ENCODE results near the gene MAN1C1.

Gene MAN1C1

DNA sequence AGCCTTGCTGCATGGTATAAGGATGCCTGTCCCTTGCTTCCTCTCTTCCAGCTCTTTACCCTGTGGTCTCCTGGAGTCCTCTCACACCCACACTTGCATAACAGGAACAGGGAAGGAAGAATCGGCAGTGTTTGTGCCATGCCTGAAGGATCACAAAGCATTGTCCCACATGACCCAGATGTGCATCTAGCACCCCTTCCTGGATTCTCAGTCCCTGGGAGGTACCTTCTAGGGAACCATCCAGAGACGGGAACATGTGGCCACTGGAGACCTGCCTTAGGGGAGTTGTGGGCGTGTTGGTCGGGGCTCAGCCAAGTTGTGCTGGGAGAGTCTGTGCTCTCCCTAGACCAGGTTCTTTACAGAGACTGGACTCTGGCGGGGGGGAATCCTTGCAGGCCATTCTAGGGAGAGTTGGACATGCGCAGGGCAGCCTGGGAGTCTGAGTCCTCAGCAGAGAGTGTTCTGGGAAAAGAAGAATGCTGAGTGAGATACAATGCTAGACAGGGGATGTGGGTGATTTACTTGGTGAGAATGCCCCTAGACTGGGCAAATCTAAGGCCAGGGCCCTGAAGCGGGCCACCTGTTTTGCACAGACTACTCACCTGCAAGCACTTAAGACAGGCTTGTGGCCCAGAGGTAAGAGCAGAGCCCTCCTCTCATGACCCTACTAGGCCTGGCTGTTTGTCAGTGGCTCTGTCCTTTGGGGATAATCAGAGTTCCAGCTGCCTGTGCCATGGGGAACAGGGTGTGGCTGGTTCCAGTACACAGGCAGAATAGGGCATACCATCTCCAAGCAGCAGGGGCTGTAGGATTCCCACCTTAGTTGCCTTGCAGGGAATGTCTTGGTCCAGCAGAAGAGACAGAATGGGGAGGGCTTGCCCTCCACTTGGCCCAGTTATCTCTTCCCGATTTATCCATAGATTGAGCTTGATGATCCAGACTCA lies 89.8 kb downstream of the MAN1C1 start:
- Mint-ChIP-seq H3K27me3 (peaks cover 13% of the 10 kb centered on the region), H3K4me3 (no peak overlapping the region), H3K27ac (no peak overlapping the region), H3K4me1 (peaks cover 54% of the 10 kb centered on the region), H3K9me3 (no peaks in the 10 kb centered on the region), H3K36me3 (peaks cover 37% of the 10 kb centered on the region)
- CTCF ChIA-PET = interaction anchor here (1.6 kb wide), 1 partner anchor 14 kb away, joined by 4 read pairs; no protein-coding TSS in a partner anchor
- no peak for DNase-seq

DNA sequence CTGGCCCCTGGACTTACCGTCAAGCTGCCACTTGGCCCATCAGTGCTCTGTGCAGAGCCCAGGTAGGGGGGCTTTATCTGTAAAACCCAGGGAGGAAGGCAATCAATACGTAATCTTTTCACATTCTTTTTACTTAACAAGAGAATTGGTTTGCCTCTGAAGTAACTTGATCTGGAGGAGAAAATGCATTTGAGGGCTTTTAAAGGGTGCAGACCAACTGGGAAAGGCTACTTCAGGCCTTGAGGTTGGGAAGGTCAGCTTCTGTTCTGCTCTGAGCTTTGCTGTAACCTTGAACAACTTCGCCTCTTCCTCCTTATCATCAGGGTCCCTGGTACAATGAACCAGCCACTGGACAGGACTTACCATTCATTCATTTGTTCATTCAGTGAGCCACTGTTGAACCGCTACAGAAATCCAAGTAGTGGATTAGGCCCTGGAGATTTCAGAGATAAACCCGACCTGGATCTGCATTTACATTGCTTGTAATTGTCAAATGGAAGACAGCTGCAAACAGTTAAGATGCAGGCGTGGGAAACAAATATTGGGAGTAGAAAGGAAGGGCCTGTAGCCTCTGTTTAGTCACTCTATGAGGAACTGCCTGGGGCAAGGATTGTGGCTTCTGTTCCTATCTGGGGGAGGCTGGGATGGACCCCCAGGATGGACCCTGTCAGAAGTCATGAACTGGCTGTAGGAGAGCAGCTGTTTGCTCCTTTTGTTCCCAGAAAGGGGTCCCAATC lies 90.9 kb downstream of the MAN1C1 start:
- no peaks in the 10 kb centered on the region for H3K9me3 Mint-ChIP-seq
- peaks cover 64% of the 10 kb centered on the region for H3K4me1 Mint-ChIP-seq
- no peak overlapping the region for H3K27ac Mint-ChIP-seq
- CTCF ChIA-PET = no interaction called here
- H3K4me3 Mint-ChIP-seq = no peak overlapping the region
- no peak for DNase-seq
- peaks cover 9% of the 10 kb centered on the region for H3K27me3 Mint-ChIP-seq
- peaks cover 36% of the 10 kb centered on the region for H3K36me3 Mint-ChIP-seq

DNA sequence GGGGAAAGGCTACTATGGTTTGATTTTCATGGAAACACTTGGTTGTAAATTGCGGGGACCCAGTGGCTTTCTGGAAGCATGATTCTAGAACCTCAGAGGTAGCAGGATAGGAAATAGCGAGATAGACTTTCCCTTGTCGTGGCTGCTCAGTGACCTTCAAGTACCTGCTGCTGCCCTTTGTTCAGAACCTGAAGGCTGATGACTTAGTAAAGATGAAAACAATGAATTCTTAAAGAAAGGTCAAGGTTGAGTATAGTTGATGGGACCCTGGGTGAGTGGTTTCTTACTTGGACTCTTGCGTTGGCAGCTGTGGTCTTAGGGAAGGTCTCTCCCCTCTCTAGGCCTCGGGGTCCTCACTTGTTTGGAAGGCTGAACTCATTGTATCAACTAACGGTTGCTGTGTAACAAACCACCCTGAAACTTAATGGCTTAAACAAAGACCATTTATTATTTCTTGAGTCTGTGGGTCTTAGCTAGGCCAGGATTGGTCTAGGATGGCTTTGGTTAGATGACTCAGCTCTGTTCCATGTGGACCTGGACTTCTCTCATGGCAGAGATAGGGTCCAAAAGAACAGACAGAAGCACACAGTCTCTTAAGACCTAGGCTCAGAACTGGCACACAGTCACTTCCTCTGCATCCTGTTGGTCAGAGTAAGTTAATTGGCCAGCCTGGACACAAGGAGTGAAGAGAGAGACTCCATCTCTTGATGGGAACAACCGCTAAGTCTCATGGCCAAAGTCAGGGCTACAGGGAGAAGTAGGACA lies 94.2 kb downstream of the MAN1C1 start:
- Mint-ChIP-seq H3K9me3 (no peaks in the 10 kb centered on the region), H3K4me3 (no peak overlapping the region), H3K27me3 (peaks cover 3% of the 10 kb centered on the region), H3K36me3 (peaks cover 25% of the 10 kb centered on the region), H3K4me1 (peaks cover 46% of the 10 kb centered on the region), H3K27ac (no peak overlapping the region)
- CTCF ChIA-PET = interaction anchor here (1.2 kb wide), 1 partner anchor 14 kb away, joined by 3 read pairs; no protein-coding TSS in a partner anchor
- no peak for DNase-seq

DNA sequence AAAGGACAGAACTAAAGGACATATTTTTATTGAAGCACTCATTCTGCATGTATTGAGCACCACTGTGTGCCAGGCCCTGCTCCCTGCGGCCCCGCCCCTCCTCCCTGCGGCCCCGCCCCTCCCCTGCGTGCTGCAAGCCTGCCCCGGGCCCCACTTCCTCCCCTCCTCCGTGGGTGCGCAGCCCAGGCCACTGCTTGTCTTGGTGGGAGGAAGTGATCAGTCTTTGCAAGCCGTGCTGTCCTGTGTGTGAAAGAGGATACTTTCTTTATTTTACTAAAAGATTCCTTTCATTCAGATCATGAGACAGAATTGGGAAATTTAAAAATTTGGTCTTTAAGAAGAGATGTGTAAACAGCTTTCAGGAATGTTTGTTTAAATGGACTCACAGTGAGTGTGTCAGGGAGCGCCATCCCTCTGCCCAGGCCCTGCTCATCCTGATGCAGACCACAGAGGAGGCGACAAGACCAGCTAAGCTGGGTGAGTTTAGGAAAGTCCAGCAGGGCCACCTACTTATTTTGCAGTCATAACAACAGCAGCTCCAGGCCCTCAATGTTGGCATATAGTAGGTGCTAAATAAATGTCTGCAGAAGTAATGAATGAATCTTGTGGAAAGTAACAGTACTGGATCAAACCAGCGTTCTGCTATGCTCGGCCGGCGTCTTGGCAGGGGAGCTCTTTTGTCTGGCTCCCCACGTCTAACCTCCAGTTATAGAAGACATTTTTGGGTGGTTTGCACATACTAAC lies 95.1 kb downstream of the MAN1C1 start:
- H3K4me1 Mint-ChIP-seq = peaks cover 46% of the 10 kb centered on the region
- H3K9me3 Mint-ChIP-seq = no peaks in the 10 kb centered on the region
- peaks cover 26% of the 10 kb centered on the region for H3K36me3 Mint-ChIP-seq
- DNase-seq = peak; percentile 70
- H3K4me3 Mint-ChIP-seq = no peak overlapping the region
- CTCF ChIA-PET = interaction anchor here (1.2 kb wide), 1 partner anchor 13 kb away, joined by 3 read pairs; no protein-coding TSS in a partner anchor
- H3K27ac Mint-ChIP-seq = peak overlapping the region; percentile 70
- H3K27me3 Mint-ChIP-seq = peaks cover 4% of the 10 kb centered on the region

DNA sequence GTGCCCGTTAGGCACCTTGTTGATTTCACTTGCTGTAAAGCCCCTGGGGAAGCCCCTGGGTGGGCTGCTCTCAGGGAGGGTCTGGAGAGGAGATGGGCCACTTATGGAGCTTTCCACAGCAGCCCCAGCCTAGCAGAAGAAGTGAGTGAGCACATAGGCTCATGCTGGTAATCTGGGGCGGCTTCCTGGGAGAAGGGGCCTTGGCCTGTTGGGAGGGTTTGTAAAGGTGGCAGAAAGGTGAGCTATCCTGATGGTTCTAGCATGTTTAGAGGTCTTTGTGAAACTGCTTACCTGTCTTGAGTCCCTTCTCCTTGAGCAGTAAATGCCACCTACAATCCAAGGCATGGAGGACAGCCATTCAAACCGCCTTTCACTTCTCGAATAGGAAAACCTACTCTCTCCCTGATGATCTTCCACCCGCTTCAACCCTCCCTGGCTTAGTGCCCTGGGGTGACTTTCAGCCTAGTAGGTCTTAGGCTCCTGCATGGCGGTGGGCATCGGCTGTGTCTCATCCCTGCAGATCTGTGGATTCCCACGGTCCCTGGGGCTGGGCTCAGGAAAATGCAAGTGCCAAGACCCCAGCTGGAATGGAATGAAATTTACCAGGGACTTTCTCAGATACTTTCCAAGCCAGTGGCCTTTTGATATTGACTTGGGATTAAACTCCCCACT lies 95.8 kb downstream of the MAN1C1 start:
- Mint-ChIP-seq H3K36me3 (peaks cover 19% of the 10 kb centered on the region), H3K9me3 (no peaks in the 10 kb centered on the region), H3K4me1 (peaks cover 45% of the 10 kb centered on the region), H3K4me3 (no peak overlapping the region), H3K27me3 (peaks cover 4% of the 10 kb centered on the region), H3K27ac (no peak overlapping the region)
- CTCF ChIA-PET = no interaction called here
- DNase-seq = no peak

DNA sequence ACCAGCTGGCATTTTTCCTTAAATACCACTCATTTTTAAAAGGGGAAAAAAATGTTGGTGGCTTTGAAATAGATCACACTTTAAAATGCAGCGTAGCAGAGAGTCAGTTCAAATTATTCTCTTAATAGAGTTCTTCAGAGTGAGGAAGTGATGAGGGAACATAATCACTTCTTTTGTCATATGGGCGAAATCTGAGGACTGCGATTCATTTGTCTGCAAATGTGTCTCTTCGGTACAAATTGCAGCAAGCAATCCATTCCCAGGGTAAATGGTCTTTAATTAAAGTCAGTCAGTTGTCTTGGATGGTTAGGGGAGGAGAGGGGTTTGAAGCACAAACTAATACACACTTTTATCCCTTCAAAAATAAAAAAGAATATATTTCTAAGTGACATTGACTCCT lies 97.4 kb downstream of the MAN1C1 start:
- Mint-ChIP-seq H3K4me3 (no peak overlapping the region), H3K27me3 (peaks cover 4% of the 10 kb centered on the region), H3K27ac (no peak overlapping the region), H3K36me3 (peaks cover 21% of the 10 kb centered on the region), H3K4me1 (peaks cover 38% of the 10 kb centered on the region), H3K9me3 (peaks cover 6% of the 10 kb centered on the region)
- CTCF ChIA-PET = interaction anchor here (1.2 kb wide), 1 partner anchor 20 kb away, joined by 3 read pairs; no protein-coding TSS in a partner anchor
- DNase-seq = no peak

DNA sequence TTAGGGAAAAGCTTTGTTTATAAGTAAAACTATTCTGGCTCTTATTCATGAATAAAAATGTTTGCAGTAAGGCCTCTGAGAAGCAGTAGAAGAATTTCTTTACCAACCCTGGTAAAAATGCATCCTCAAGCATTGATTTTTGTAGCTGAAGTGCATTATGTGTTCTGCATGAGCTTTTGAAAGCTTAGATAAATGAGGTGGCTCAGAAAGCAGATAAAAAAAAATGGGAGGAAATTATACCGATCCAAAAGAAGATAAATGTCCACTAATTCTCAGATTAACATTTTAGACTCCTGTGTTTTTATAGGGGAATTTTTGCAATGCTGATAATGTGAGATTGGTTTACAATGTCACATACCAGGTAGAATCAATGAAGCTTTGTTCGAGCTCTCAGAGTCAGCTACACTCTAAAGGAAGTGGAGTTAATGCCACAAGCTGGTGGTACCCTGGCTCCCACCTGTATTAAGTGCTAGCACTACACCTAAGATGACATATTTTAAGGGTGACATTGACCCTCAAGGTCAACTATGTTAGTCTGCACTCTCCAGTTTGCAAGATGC lies 97.9 kb downstream of the MAN1C1 start:
- H3K9me3 Mint-ChIP-seq = peaks cover 6% of the 10 kb centered on the region
- no peak overlapping the region for H3K27ac Mint-ChIP-seq
- DNase-seq = no peak
- H3K4me3 Mint-ChIP-seq = no peak overlapping the region
- CTCF ChIA-PET = interaction anchor here (1.2 kb wide), 1 partner anchor 21 kb away, joined by 3 read pairs; no protein-coding TSS in a partner anchor
- H3K4me1 Mint-ChIP-seq = peaks cover 38% of the 10 kb centered on the region
- H3K27me3 Mint-ChIP-seq = peaks cover 4% of the 10 kb centered on the region
- peaks cover 21% of the 10 kb centered on the region for H3K36me3 Mint-ChIP-seq

DNA sequence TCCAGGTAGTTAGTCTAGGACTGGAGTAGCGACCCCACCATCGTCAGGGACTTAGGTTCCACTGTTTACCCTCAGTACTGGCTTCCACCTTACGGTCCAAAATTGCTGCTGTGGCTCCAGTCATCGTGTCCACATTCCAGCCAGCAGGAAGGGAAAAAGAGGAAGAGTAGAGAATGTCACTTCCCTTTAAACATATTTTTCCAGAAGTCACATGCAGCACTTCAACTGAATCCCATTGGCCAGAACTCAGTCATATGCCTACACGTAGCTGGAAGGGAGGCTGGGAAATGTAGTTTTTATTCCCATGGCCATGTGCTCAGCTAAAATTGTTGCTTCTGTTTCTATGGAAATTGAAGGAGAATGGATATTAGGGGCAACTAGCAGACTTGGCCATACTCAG lies 99.3 kb downstream of the MAN1C1 start:
- Mint-ChIP-seq H3K4me3 (no peak overlapping the region), H3K4me1 (peaks cover 28% of the 10 kb centered on the region), H3K27me3 (peaks cover 4% of the 10 kb centered on the region), H3K27ac (no peak overlapping the region), H3K9me3 (peaks cover 6% of the 10 kb centered on the region), H3K36me3 (peaks cover 18% of the 10 kb centered on the region)
- DNase-seq = no peak
- CTCF ChIA-PET = no interaction called here

DNA sequence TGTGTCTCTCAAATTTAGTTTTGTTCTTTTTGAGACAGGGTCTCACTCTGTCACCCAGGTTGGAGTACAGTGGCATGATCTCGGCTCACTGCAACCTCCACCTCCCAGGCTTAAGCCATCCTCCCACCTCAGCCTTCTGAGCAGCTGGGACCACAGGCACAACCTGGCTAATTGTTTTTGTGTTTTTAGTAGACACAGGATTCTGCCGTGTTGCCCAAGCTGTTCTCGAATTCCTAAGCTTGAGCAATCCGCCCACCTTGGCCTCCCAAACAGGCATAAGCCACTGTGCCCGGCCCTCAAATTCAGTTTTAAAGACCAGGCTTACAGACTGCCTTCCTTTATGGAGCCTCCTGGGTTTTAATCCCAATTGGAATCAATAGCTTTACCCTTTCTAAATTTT lies 99.7 kb downstream of the MAN1C1 start:
- CTCF ChIA-PET = no interaction called here
- H3K36me3 Mint-ChIP-seq = peaks cover 18% of the 10 kb centered on the region
- peaks cover 6% of the 10 kb centered on the region for H3K9me3 Mint-ChIP-seq
- no peak overlapping the region for H3K27ac Mint-ChIP-seq
- H3K4me3 Mint-ChIP-seq = no peak overlapping the region
- H3K27me3 Mint-ChIP-seq = peaks cover 4% of the 10 kb centered on the region
- no peak for DNase-seq
- peaks cover 23% of the 10 kb centered on the region for H3K4me1 Mint-ChIP-seq

DNA sequence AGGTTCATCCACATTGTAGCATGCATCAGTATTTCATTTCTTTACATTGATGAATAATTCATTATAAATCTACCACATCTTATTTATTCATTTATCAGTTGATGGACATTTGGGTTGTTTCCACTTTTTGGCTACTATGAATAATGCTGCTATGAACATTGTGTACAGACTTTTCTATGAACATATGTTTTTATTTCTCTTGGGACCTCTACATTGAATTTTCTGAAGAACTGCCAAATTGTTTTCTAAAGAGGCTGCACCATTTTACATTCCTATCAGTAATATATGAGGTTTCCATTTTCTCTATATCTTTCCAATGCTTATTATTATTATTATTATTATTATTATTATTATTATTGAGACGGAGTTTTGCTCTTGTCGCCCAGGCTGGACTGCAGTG lies 102.1 kb downstream of the MAN1C1 start:
- peaks cover 16% of the 10 kb centered on the region for H3K36me3 Mint-ChIP-seq
- CTCF ChIA-PET = no interaction called here
- H3K27me3 Mint-ChIP-seq = peaks cover 4% of the 10 kb centered on the region
- no peak for DNase-seq
- peaks cover 6% of the 10 kb centered on the region for H3K9me3 Mint-ChIP-seq
- H3K4me3 Mint-ChIP-seq = no peak overlapping the region
- no peak overlapping the region for H3K27ac Mint-ChIP-seq
- peaks cover 20% of the 10 kb centered on the region for H3K4me1 Mint-ChIP-seq

DNA sequence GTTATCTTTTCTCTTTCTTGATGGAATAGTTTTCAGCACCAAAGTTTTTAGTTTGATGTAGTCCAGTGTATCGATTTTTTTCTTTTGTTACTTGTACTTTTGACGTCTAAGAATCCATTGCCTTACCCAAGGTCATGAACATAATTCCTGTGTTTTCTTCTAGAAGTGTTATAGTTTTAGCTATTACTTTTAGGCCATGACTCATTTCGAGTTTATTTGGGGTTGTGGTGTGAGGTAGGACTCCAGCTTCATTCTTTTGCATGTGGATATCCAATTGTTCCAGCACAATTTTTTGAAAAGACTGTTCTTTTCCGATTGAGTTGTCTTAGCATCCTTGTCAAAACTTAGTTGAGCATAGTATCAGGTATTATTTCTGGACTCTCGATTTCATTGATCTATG lies 104.0 kb downstream of the MAN1C1 start:
- H3K4me1 Mint-ChIP-seq = peaks cover 13% of the 10 kb centered on the region

DNA sequence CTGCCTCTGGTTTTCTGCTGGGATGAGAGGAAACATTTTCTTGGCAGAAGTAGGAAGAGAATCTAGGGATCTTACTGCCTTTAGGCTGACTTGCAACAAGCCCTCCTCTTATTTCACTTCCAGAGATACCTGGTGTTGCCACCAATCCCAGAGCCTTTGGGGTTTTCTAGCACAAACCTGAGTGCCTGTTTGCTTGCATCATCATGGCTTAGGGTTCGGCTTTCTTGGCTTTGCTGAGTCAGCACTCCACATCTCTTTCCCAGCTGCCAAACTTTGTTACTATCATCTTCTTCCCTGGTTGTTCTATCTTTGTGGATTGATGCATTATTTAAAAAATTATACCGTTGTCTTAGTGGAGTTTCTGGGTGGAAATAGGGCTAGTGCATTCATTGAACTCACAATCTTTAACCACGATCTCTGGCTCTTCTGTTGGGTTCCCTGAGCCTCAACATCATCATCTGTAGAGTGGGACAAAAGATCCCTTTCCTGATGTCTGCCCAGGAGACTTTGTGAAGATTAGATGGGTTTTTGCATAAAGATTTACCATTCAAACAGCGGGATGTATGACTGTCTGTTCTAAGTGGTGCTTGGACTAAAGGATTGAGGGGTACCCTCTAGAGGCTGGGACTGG lies 106.8 kb downstream of the MAN1C1 start:
- H3K4me3 Mint-ChIP-seq = no peak overlapping the region
- no peaks in the 10 kb centered on the region for H3K9me3 Mint-ChIP-seq
- H3K36me3 Mint-ChIP-seq = peaks cover 4% of the 10 kb centered on the region
- peaks cover 29% of the 10 kb centered on the region for H3K27me3 Mint-ChIP-seq
- H3K4me1 Mint-ChIP-seq = peaks cover 23% of the 10 kb centered on the region
- DNase-seq = no peak
- H3K27ac Mint-ChIP-seq = no peak overlapping the region
- CTCF ChIA-PET = no interaction called here

More for the DNA sequence above, 104.0 kb downstream of the MAN1C1 start:
- H3K27me3 Mint-ChIP-seq = peaks cover 14% of the 10 kb centered on the region
- no peak for DNase-seq
- H3K36me3 Mint-ChIP-seq = peaks cover 10% of the 10 kb centered on the region
- CTCF ChIA-PET = interaction anchor here (1.2 kb wide), 1 partner anchor 75 kb away, joined by 3 read pairs; no protein-coding TSS in a partner anchor
- peaks cover 6% of the 10 kb centered on the region for H3K9me3 Mint-ChIP-seq
- H3K27ac Mint-ChIP-seq = no peak overlapping the region
- no peak overlapping the region for H3K4me3 Mint-ChIP-seq

Measured in activated naive CD4-positive, alpha-beta T cell treated with anti-CD3 and anti-CD28 coated beads, Interleukin-2, amount 10 ng/mL, durations not matched to agents 7 days and 5 days (primary cell).